HepG2 (cell line): ENCODE data around the gene CTLA4. TPM values are rescaled to one million over a fixed set of nuclear protein-coding genes. Genes with fewer than 3 reads are reported as not detected.

Experiments used
- ATAC-seq: fragments of 200-7000 bp; cut with Tn5 transposase; 3 replicates; pipeline ENCODE4 v1.9.1; 2020; ENCODE audit warnings: mild to moderate bottlenecking, moderate library complexity
- BruUV-seq: library from RNA; stranded (reverse); fragments of 400-500 nt; replicated peaks from 2 replicates; lab custom pipeline; 2021; lab: Mats Ljungman, UMichigan
- CTCF ChIA-PET: fragments of 300-600 bp; formaldehyde crosslinking; extraction: SDS; loops from one replicate; lab custom pipeline; 2021; ENCODE audit warnings: low total read pairs, inconsistent platforms, low intra/inter-chr PET ratio; lab: Yijun Ruan, JAX
- POLR2A ChIA-PET: fragments of 350-600 bp; sonication (Branson Sonifier 250); formaldehyde crosslinking; loops from one replicate; lab custom pipeline; 2020; ENCODE audit warnings: antibody characterized with exemption, inconsistent platforms; lab: Yijun Ruan, JAX
- DNase-seq: peaks from one replicate; pipeline ENCODE4 v3.0.0-alpha.2; 2015; ENCODE audit warnings: low spot score
- FAIRE-seq: peaks from 3 replicates; lab custom pipeline; 2011; peaks lifted over from hg19 to GRCh38; lab: Jason Lieb, UNC
- H2AFZ ChIP-seq: one replicate; pipeline ENCODE4 v1.6.1; 2011; ENCODE audit warnings: low read length, inconsistent platforms
- H3K27ac ChIP-seq: fragments of 300-600 bp; 3 replicates; pipeline ENCODE4 v1.8.0; 2011; ENCODE audit warnings: mixed run types, mild to moderate bottlenecking, mixed read lengths, low read length, inconsistent platforms; ENCODE audit not compliant: insufficient read depth; ENCODE audit errors: extremely low read length
- H3K27me3 ChIP-seq, 2 experiments: fragments of 200-600 bp in 1 of 2; 2 replicates in 1 of 2; 3 replicates in 1 of 2; pipeline versions ENCODE4 v1.6.0 to v1.8.0; 2011; ENCODE audit warnings: low read length in 2 of 2, mild to moderate bottlenecking in 2 of 2, moderate library complexity in 2 of 2, inconsistent platforms in 1 of 2; ENCODE audit not compliant: insufficient read depth in 2 of 2, control insufficient read depth in 1 of 2
- H3K36me3 ChIP-seq, 2 experiments: fragments of 200-600 bp in 1 of 2; replicated peaks in 1 of 2; 2 replicates in 1 of 2; 3 replicates in 1 of 2; pipeline versions ENCODE4 v1.5.1 to v1.8.0; 2011; ENCODE audit warnings: low read length in 2 of 2, inconsistent platforms in 1 of 2; ENCODE audit not compliant: insufficient read depth in 2 of 2, control insufficient read depth in 1 of 2
- H3K4me1 ChIP-seq: 2 replicates; pipeline ENCODE4 v1.5.1; 2012; ENCODE audit warnings: low read length, inconsistent platforms; ENCODE audit not compliant: insufficient read depth
- H3K4me2 ChIP-seq: 2 replicates; pipeline ENCODE4 v1.6.0; 2011; ENCODE audit warnings: low read depth, low read length, inconsistent platforms
- H3K4me3 ChIP-seq, 3 experiments: fragments of 200-600 bp in 1 of 3; sonication (generic), shearing (Covaris generic) in 1 of 3; replicated peaks in 1 of 3; 2 replicates each; pipeline ENCODE4 v1.5.1; 2011 to 2016; ENCODE audit warnings: low read length in 3 of 3, inconsistent platforms in 2 of 3, low read depth in 2 of 3, mild to moderate bottlenecking in 2 of 3, control low read depth in 1 of 3, mixed read lengths in 1 of 3; ENCODE audit not compliant: insufficient read depth in 1 of 3
- H3K79me2 ChIP-seq: one replicate; pipeline ENCODE4 v1.6.1; 2011; ENCODE audit warnings: low read length, inconsistent platforms; ENCODE audit not compliant: insufficient read depth
- H3K9ac ChIP-seq: 2 replicates; pipeline ENCODE4 v1.6.0; 2011; ENCODE audit warnings: mild to moderate bottlenecking, low read depth, low read length, inconsistent platforms; ENCODE audit not compliant: insufficient read depth
- H3K9me3 ChIP-seq: 2 replicates; pipeline ENCODE4 v1.5.1; 2012; ENCODE audit warnings: mild to moderate bottlenecking, low read length
- H4K20me1 ChIP-seq: 2 replicates; pipeline ENCODE4 v1.6.0; 2011; ENCODE audit warnings: inconsistent platforms, mild to moderate bottlenecking, low read length, moderate library complexity; ENCODE audit not compliant: insufficient read depth
- HINFP ChIP-seq: sonication (generic); formaldehyde crosslinking; IDR thresholded peaks from 2 replicates; pipeline ENCODE4 v1.4.0; 2020; ENCODE audit warnings: low read depth, mild to moderate bottlenecking, missing genetic modification reagents
- KLF15 ChIP-seq: sonication (generic); formaldehyde crosslinking; IDR thresholded peaks from 2 replicates; pipeline ENCODE4 v1.8.1; 2023; ENCODE audit warnings: borderline replicate concordance, mild to moderate bottlenecking, inconsistent platforms, missing genetic modification reagents, mixed read lengths
- MAFF ChIP-seq: IDR thresholded peaks from 2 replicates; pipeline ENCODE4 v1.6.1; 2011; ENCODE audit warnings: low read depth, low read length, improper control_type of control experiment
- MAFK ChIP-seq, 2 experiments: IDR thresholded peaks in 1 of 2; conservative IDR thresholded peaks in 1 of 2; 2 replicates each; pipeline ENCODE4 v1.6.1; 2011; ENCODE audit warnings: improper control_type of control experiment in 2 of 2, low read length in 2 of 2
- PPARG ChIP-seq: conservative IDR thresholded peaks from 2 replicates; pipeline ENCODE4 v1.6.1; 2016; ENCODE audit warnings: missing biosample characterization, missing genetic modification reagents
- RBFOX2 ChIP-seq: fragments of 200-400 bp; formaldehyde crosslinking; IDR thresholded peaks from 2 replicates; pipeline ENCODE4 v1.6.1; 2017; ENCODE audit warnings: low read depth, mild to moderate bottlenecking, low read length
- RXRB ChIP-seq: IDR thresholded peaks from 2 replicates; pipeline ENCODE4 v1.6.1; 2016; ENCODE audit warnings: borderline replicate concordance, missing genetic modification reagents, missing compliant biosample characterization
- SMARCC2 ChIP-seq: fragments of 450-650 bp; IDR thresholded peaks from 2 replicates; pipeline ENCODE4 v1.6.1; 2017; ENCODE audit warnings: antibody characterized with exemption, mild to moderate bottlenecking
- SRSF9 ChIP-seq: fragments of 200-400 bp; formaldehyde crosslinking; IDR thresholded peaks from 2 replicates; pipeline ENCODE4 v1.6.1; 2018; ENCODE audit warnings: borderline replicate concordance, mild to moderate bottlenecking, low read depth, low read length; ENCODE audit not compliant: insufficient read depth, poor library complexity, severe bottlenecking
- SRY ChIP-seq: sonication (generic); formaldehyde crosslinking; IDR thresholded peaks from 2 replicates; pipeline ENCODE4 v1.8.0; 2022; ENCODE audit warnings: mild to moderate bottlenecking, missing genetic modification reagents
- THAP9 ChIP-seq: sonication (generic); formaldehyde crosslinking; IDR thresholded peaks from 2 replicates; pipeline ENCODE4; 2020; ENCODE audit warnings: missing genetic modification reagents, mild to moderate bottlenecking, borderline replicate concordance
- ZFP37 ChIP-seq: sonication (generic); formaldehyde crosslinking; IDR thresholded peaks from 2 replicates; pipeline ENCODE4 v1.4.0; 2020; ENCODE audit warnings: missing genetic modification reagents, borderline replicate concordance
- ZNF138 ChIP-seq: sonication (generic); formaldehyde crosslinking; IDR thresholded peaks from 2 replicates; pipeline ENCODE4 v1.5.0; 2020; ENCODE audit warnings: mild to moderate bottlenecking, low read depth, missing genetic modification reagents
- ZNF260 ChIP-seq: sonication (generic); formaldehyde crosslinking; IDR thresholded peaks from 2 replicates; pipeline ENCODE4 v1.4.0; 2020; ENCODE audit warnings: missing genetic modification reagents, low read depth, mild to moderate bottlenecking, borderline replicate concordance
- in situ Hi-C: cut with HindIII; loops from 2 replicates; pipeline ENCODE4 v1.10.0; 2017; ENCODE audit warnings: low pct_unique_long_range_greater_than_20kb; ENCODE audit not compliant: extremely low pct_ligation_motif_present
- intact Hi-C: fragments of 100-400 bp; cut with micrococcal nuclease; formaldehyde crosslinking; loops from one replicate; pipeline ENCODE4 v1.10.0; 2022; ENCODE audit not compliant: unreplicated experiment
- polyA plus RNA-seq, 8 experiments: library from polyadenylated mRNA; depleted of rRNA in 3 of 8; stranded (reverse) in 7 of 8; unstranded in 1 of 8; fragments of >200 nt; fragmentation: Illumina TruSeq in 4 of 8; extraction: Trizol in 4 of 8; gene quantifications; 2 replicates each; pipeline versions ENCODE4 v1.2.1 to v1.2.3, GENCODE V29; 2011 to 2016; ENCODE audit warnings: low read depth in 4 of 8, missing spikeins in 1 of 8, mixed read lengths in 1 of 8; ENCODE audit not compliant: insufficient read depth in 1 of 8
- total RNA-seq, 5 experiments: library from RNA; depleted of rRNA; stranded (reverse); fragments of >200 nt; fragmentation: Illumina TruSeq; extraction: Trizol; gene quantifications; 2 replicates each; pipeline ENCODE4 v1.2.3, GENCODE V29; 2016; ENCODE audit warnings: low read depth in 1 of 5

Gene CTLA4
- total and polyA plus RNA-seq, 2 of the 13 experiments (the other 11 are each of a cell fraction or from before 2014, with no cell fraction given): 0.16 TPM; not detected in 1

- no peak overlapping the region for H3K9ac ChIP-seq
- intact Hi-C loops: no loop called here
- no peak for FAIRE-seq
- peaks cover 0 to 6% of the 10 kb centered on the region in 2 experiments; a peak in 1 of 5 replicates for H3K27me3 ChIP-seq
- H3K27ac ChIP-seq: no peak overlapping the region
- ChIA-PET POLR2A (no interaction called here), CTCF (no interaction called here)
- ATAC-seq: no peak
- no peaks in the 10 kb centered on the region for H4K20me1 ChIP-seq
- H3K4me1 ChIP-seq: no peaks in the 10 kb centered on the region
- no peak overlapping the region for H3K4me3 ChIP-seq
- BruUV-seq: no TSS peak
- H2AFZ ChIP-seq: no peak overlapping the region
- no peak overlapping the region for H3K4me2 ChIP-seq
- no peaks in the 10 kb centered on the region for H3K9me3 ChIP-seq
- no peaks in the 10 kb centered on the region for H3K79me2 ChIP-seq
- in situ Hi-C loops: no loop called here
- DNase-seq: no peak
- H3K36me3 ChIP-seq: no peaks in the 10 kb centered on the region
- TF ChIP-seq SRY (CRISPR knock-in tag) (no peak), ZFP37 (CRISPR knock-in tag) (no peak), ZNF260 (CRISPR knock-in tag) (no peak), KLF15 (no peak), ZNF138 (CRISPR knock-in tag) (no peak), RBFOX2 (no peak), THAP9 (CRISPR knock-in tag) (no peak), SRSF9 (no peak), MAFK (conservative IDR thresholded peaks at IDR 0.05 in 1 of 2, IDR thresholded peaks at IDR 0.05 in 1 of 2; ENCODE audit: low read length in 2 of 2) (peak; percentile 96 to 99), PPARG (CRISPR knock-in tag) (no peak), SMARCC2 (no peak), HINFP (CRISPR knock-in tag) (no peak), RXRB (CRISPR knock-in tag) (no peak), MAFF (peak; percentile 97)
These were observed 12.3 kb upstream of the CTLA4 start for GRCh38 chr2:203855274-203855673.
